ENCODE measurements around the gene SMCP.
A peak's percentile ranks its signal among the peaks of the same experiment; 100 is the strongest.

The SMCP gene

GRCh38 chr1:152907686-152908601, 29.8 kb downstream of the SMCP start, which contains the start of gene IVL:
IVL (plus strand) TSS chr1:152908546; CDS start chr1:152909798, 1,252 bp downstream.
- peak; percentile 76 for DNase-seq (ENCODE audit: low spot score)
- TF ChIP-seq CTCF (conservative IDR thresholded peaks at IDR 0.05; ENCODE audit: low read depth) = no peak
- ChIA-PET POLR2A (ENCODE audit: low non-redundant PET) (interaction anchor here (0.6 kb wide), 1 partner anchor 400 kb away, joined by 3 read pairs; no protein-coding TSS in a partner anchor), CTCF (interaction anchor here (0.7 to 0.8 kb wide), 2 partner anchors 10 to 72 kb away, joined by 5 to 6 read pairs; no protein-coding TSS in a partner anchor)
- H3K27ac ChIP-seq = peak within 1 kb of the TSS; percentile 53

- POLR2A ChIA-PET (ENCODE audit: low non-redundant PET) = no interaction called here
- CTCF ChIA-PET = interaction anchor here (0.7 kb wide), 1 partner anchor 24 kb away, joined by 3 read pairs; no protein-coding TSS in a partner anchor
- H3K27ac ChIP-seq = no peak overlapping the region
- no peak for TF ChIP-seq CTCF (conservative IDR thresholded peaks at IDR 0.05; ENCODE audit: low read depth)
- DNase-seq (ENCODE audit: low spot score) = no peak
Measured at GRCh38 chr1:152909206-152909605, 31.1 kb downstream of the SMCP start.

GRCh38 chr1:152912471-152912870, 34.3 kb downstream of the SMCP start:
- no peak for DNase-seq (ENCODE audit: low spot score)
- POLR2A ChIA-PET (ENCODE audit: low non-redundant PET) = interaction anchor here (0.6 kb wide), 1 partner anchor 701 kb away, joined by 3 read pairs; the partner anchor contains the start of gene S100A16
- H3K27ac ChIP-seq = no peak overlapping the region
- TF ChIP-seq CTCF (conservative IDR thresholded peaks at IDR 0.05; ENCODE audit: low read depth) = no peak
- CTCF ChIA-PET = no interaction called here

- no peak overlapping the region for H3K27ac ChIP-seq
- ChIA-PET POLR2A (ENCODE audit: low non-redundant PET) (no interaction called here), CTCF (no interaction called here)
- DNase-seq (ENCODE audit: low spot score) = no peak
- TF ChIP-seq CTCF (conservative IDR thresholded peaks at IDR 0.05; ENCODE audit: low read depth) = no peak
Measured at GRCh38 chr1:152912900-152913299, 34.8 kb downstream of the SMCP start.

- H3K27ac ChIP-seq = no peak overlapping the region
- ChIA-PET POLR2A (ENCODE audit: low non-redundant PET) (no interaction called here), CTCF (interaction anchor here (0.6 to 1.1 kb wide), 6 partner anchors 10 to 304 kb away, joined by 3 to 5 read pairs (median 3); partner anchors contain the start of gene IVL)
- no peak for DNase-seq (ENCODE audit: low spot score)
- peak; percentile 37 for TF ChIP-seq CTCF (conservative IDR thresholded peaks at IDR 0.05; ENCODE audit: low read depth)
Measured at GRCh38 chr1:152917794-152918193, 39.7 kb downstream of the SMCP start.

GRCh38 chr1:152919071-152919470, 40.9 kb downstream of the SMCP start:
- no peak overlapping the region for H3K27ac ChIP-seq
- CTCF ChIA-PET = interaction anchor here (0.7 to 1.1 kb wide), 3 partner anchors 11 to 274 kb away, joined by 3 to 6 read pairs (median 5); partner anchors contain the start of gene IVL
- no peak for DNase-seq (ENCODE audit: low spot score)
- no peak for TF ChIP-seq CTCF (conservative IDR thresholded peaks at IDR 0.05; ENCODE audit: low read depth)
- POLR2A ChIA-PET (ENCODE audit: low non-redundant PET) = no interaction called here
